Calu3 (cell line): Measurements from ENCODE around the gene RAB11FIP4. TPM values are rescaled to one million over a fixed set of nuclear protein-coding genes. Genes with fewer than 3 reads are reported as not detected.

Source experiments
- BruUV-seq: library from RNA; stranded (reverse); fragments of 400-500 nt; replicated peaks from 2 replicates; lab custom pipeline; 2021; lab: Mats Ljungman, UMichigan
- CTCF ChIA-PET: fragments of 300-600 bp; sonication (Branson Sonifier 250); formaldehyde crosslinking; loops from one replicate; lab custom pipeline; 2022; ENCODE audit warnings: antibody characterized with exemption; lab: Charles Lee
- DNase-seq: peaks from one replicate; pipeline ENCODE4 v3.0.0; 2022
- H3K27ac Mint-ChIP-seq: one replicate; pipeline ENCODE4 v1.8.0; 2022; ENCODE audit warnings: mixed read lengths; ENCODE audit not compliant: unreplicated experiment
- H3K27me3 Mint-ChIP-seq: one replicate; pipeline ENCODE4 v1.8.0; 2022; ENCODE audit warnings: mixed read lengths; ENCODE audit not compliant: unreplicated experiment
- H3K36me3 Mint-ChIP-seq: one replicate; pipeline ENCODE4 v1.8.0; 2022; ENCODE audit warnings: mild to moderate bottlenecking, moderate library complexity, mixed read lengths; ENCODE audit not compliant: insufficient read depth, unreplicated experiment
- H3K4me1 Mint-ChIP-seq: one replicate; pipeline ENCODE4 v1.8.0; 2022; ENCODE audit warnings: mild to moderate bottlenecking, low read depth, mixed read lengths; ENCODE audit not compliant: unreplicated experiment
- H3K4me3 Mint-ChIP-seq: one replicate; pipeline ENCODE4 v1.8.0; 2022; ENCODE audit warnings: mild to moderate bottlenecking, low read depth, moderate library complexity, mixed read lengths; ENCODE audit not compliant: unreplicated experiment
- H3K9me3 Mint-ChIP-seq: one replicate; pipeline ENCODE4 v1.8.0; 2022; ENCODE audit warnings: low read depth, mixed read lengths; ENCODE audit not compliant: unreplicated experiment
- CTCF ChIP-seq: fragments of 200-600 bp; IDR thresholded peaks from one replicate; pipeline ENCODE4 v1.8.0; 2022; ENCODE audit warnings: antibody characterized with exemption; ENCODE audit not compliant: unreplicated experiment
- intact Hi-C: fragments of 100-400 bp; cut with micrococcal nuclease; formaldehyde crosslinking; loops from one replicate; pipeline ENCODE4 v1.10.0; 2022; ENCODE audit not compliant: unreplicated experiment
- total RNA-seq: library from RNA; stranded (reverse); gene quantifications from 2 replicates; pipeline ENCODE4 v1.2.3, GENCODE V29; 2022

RAB11FIP4 gene
- total RNA-seq, 1 experiment from 2014 or later = 27.9 TPM

DNA sequence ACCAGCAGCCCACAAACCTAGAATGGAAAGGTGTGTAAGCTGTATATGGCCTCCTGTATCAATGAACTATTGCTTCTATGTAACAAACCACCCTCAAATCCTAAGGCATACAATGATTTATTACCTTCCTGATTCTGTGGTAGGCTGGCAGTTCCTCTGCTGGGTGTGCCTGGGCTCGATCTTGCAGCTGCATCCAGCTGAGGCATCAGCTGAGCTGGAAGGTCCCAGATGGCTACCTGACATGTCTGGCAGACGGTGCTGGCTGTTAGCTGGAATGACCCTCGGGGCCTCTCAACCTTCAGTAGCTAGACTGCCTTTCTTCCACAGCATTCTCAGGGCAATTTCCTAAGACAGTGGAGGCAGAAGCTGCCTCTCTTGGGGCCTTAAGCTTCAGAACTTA lies 152.7 kb downstream of the RAB11FIP4 start:
- Mint-ChIP-seq H3K27ac (no peak overlapping the region), H3K27me3 (no peaks in the 10 kb centered on the region), H3K4me1 (no peaks in the 10 kb centered on the region), H3K9me3 (no peaks in the 10 kb centered on the region), H3K36me3 (peaks cover 14% of the 10 kb centered on the region), H3K4me3 (no peak overlapping the region)
- intact Hi-C loops = no loop called here
- CTCF ChIA-PET = no interaction called here
- no TSS peak for BruUV-seq
- TF ChIP-seq CTCF = no peak
- no peak for DNase-seq

DNA sequence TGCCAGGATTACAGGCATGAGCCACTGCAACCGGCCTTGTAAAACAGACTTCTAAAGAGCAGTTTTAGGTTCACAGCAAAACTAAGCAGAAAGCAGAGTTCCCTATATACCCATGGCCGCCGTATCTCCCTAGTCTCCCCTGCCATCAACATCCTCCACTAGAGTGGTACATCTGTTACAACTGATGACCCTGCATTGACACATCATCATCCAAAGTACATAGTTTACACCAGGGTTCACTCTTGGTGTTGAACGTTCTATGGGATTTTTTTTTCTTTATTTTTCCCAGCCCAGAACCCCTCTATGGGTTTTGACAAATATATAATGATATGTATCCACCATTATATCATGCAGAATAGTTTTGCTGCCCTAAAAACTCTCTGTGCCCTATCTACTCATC lies 155.2 kb downstream of the RAB11FIP4 start:
- no peak for TF ChIP-seq CTCF
- Mint-ChIP-seq H3K27me3 (no peaks in the 10 kb centered on the region), H3K27ac (no peak overlapping the region), H3K4me3 (no peak overlapping the region), H3K4me1 (peaks cover 9% of the 10 kb centered on the region), H3K36me3 (peaks cover 33% of the 10 kb centered on the region), H3K9me3 (no peaks in the 10 kb centered on the region)
- intact Hi-C loops = no loop called here
- no TSS peak for BruUV-seq
- CTCF ChIA-PET = no interaction called here
- no peak for DNase-seq

DNA sequence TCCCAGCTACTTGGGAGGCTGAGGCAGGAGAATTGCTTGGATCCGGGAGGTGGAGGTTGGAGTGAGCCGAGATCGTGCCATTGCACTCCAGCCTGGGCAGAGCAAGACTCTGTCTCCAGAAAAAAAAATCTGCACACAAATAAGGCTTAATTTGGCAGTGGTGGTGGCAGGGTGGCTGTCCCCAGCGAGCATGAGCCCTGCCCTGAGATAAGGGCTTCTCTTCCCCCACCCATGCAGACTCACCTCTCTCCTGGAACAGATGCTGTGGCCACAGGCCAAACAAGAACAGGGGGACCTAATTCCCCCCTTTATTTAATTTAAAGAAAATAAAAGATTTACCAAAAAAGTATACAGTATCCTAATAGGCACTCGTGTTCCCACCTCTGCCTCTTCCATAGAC lies 157.2 kb downstream of the RAB11FIP4 start:
- TF ChIP-seq CTCF = no peak
- H3K4me3 Mint-ChIP-seq = peak overlapping the region; percentile 84
- H3K36me3 Mint-ChIP-seq = peaks cover 33% of the 10 kb centered on the region
- H3K27me3 Mint-ChIP-seq = no peaks in the 10 kb centered on the region
- intact Hi-C loops = loop anchor here (1.0 kb wide), 1 partner anchor 32 kb away; no protein-coding TSS in a partner anchor
- H3K4me1 Mint-ChIP-seq = peaks cover 9% of the 10 kb centered on the region
- BruUV-seq = TSS peak; percentile 83
- H3K9me3 Mint-ChIP-seq = no peaks in the 10 kb centered on the region
- no peak overlapping the region for H3K27ac Mint-ChIP-seq
- DNase-seq = no peak
- CTCF ChIA-PET = interaction anchor here (1.5 kb wide), 1 partner anchor 294 kb away, joined by 4 read pairs; no protein-coding TSS in a partner anchor

DNA sequence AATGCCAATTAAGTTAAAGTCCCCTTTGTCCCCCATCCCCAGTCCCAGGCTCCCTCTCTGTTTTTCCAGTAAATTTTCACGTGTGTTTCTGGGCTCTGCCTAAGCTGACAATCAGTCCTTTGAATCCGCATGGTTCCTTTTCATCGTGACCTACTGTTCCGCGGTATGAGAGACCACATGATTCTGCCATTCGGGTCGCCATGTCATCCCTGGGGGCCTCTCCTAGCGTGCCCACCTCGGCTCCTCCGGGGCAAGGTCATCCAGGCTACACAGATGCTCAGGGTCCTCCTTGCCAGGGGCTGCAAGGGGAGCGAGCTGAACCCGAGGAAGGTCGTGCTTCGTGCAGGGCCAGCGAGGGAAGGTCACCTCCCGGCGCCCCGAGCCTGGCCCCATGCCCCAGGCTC lies 157.6 kb downstream of the RAB11FIP4 start:
- H3K4me3 Mint-ChIP-seq = peak overlapping the region; percentile 84
- H3K27ac Mint-ChIP-seq = peak overlapping the region; percentile 69
- intact Hi-C loops = loop anchor here (1.0 kb wide), 1 partner anchor 31 kb away; no protein-coding TSS in a partner anchor
- no peak for TF ChIP-seq CTCF
- H3K36me3 Mint-ChIP-seq = peaks cover 33% of the 10 kb centered on the region
- H3K4me1 Mint-ChIP-seq = peaks cover 9% of the 10 kb centered on the region
- CTCF ChIA-PET = interaction anchor here (0.6 to 1.5 kb wide), 3 partner anchors 294 to 1689 kb away, joined by 4 read pairs; no protein-coding TSS in a partner anchor
- DNase-seq = no peak
- H3K9me3 Mint-ChIP-seq = no peaks in the 10 kb centered on the region
- BruUV-seq = no TSS peak
- no peaks in the 10 kb centered on the region for H3K27me3 Mint-ChIP-seq
